ENCODE results near the gene RWDD3.

- TF ChIP-seq EZH2 (IDR thresholded peaks at IDR 0.05; ENCODE audit: borderline replicate concordance): no peak
- no peak for TF ChIP-seq CTCF (IDR thresholded peaks at IDR 0.05; ENCODE audit: poor library complexity)
- TF ChIP-seq EZH2phosphoT487 (IDR thresholded peaks at IDR 0.05; ENCODE audit: low read depth, severe bottlenecking, unreplicated experiment): no peak
Measured at GRCh38 chr1:95254959-95255358, 20.9 kb downstream of the RWDD3 start.
